NCI-H128 (cell line): ENCODE results near the gene MSS51.

ENCODE experiments used
- DNase-seq: peaks from one replicate; lab custom pipeline; 2025; ENCODE audit not compliant: unreplicated experiment; lab: John Stamatoyannopoulos, UW

The MSS51 gene

DNA sequence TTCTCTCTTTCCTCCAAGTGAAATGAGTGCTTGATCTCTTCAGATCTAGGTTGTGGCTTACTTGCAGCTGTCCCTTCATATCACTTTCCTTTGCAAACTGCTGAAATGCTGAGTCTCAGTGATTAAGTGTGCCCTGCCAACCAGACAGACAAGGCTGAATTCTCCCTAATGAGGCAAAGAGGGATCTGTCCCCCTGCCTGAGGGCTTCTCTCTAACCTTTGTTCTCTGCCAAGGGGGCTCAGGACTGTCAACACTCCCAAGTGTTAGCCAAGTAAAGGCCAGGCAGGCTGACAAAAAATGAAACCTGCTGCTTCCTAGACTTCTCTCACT lies at the start of gene MSS51:
MSS51 (minus strand) TSS at position 24 of the 330 bp plus-strand sequence. CDS start 5,277 bp downstream, outside the sequence.
- DNase-seq, result no peak

DNA sequence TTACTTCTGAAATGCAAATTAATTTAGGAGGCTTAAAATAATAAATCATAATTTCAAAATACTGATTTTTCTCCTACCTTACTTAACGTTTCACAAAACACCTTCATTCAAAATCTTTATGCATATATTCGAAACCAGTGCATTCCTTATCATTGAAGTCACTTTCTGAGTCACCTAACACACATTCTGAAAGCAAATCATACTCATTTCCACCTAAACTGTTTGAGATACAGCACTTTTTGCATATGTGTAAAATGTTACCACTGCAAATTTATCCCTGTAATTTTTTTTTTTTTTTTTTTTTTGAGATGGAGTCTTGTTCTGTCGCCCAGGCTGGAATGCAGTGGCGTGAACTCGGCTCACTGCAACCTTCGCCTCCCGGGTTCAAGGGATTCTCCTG lies 46.8 kb upstream of the MSS51 start:
- DNase-seq, result no peak

DNA sequence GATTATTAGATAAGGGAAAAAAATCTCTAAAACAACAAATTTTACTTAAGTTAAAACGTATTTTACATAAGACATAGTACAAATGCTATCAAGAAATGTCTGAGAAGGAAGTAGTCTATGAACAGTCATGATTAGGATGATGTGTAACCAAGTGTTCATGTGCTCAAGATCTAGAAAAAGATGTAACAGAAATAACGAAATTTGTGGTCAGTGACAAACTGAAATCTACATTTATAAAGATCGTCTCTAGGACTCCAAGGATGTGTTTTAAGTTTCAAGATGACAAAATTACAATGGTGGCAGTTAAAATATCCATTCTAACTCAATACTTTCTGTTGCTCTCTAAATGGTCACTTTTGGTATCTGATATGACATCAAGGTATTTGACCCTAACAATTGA lies 45.3 kb upstream of the MSS51 start:
- no peak for DNase-seq

DNA sequence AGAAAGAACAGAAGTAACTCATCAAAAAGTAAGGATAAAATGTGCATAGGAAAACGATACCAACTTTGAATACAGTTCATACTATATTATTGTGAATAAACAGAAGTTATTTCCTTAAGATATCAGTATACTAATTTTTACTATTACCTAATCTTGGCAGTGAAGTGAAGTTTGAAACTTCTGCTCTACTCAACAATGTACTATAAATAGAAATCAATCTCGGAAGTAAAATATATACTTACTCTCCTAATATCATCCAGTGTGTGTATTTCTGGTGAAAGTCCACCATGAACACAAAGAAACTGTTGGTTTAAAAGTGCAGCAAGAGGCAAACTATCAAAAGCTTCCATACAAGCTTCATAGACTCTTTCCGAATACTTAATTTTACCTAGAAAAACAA lies 37.9 kb upstream of the MSS51 start:
- no peak for DNase-seq

DNA sequence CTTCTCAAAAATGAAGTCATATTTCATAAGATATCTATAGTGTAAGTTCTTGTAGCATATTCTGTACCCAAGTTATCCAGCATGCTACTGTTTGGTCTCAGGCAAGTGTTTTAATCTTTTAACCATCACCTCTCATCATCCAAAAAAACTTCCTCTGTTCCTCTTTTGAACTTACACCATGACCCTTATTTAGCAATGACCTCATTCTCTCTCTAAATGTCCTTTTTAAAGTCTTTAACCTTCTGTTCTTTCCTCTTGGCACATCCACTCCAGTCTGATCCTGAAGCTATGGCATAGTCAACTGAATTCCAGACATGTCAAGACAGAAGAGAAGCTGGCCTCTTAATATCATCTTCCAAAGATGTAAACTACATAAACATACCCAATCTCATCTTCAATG lies 36.2 kb upstream of the MSS51 start:
- DNase-seq, result no peak

DNA sequence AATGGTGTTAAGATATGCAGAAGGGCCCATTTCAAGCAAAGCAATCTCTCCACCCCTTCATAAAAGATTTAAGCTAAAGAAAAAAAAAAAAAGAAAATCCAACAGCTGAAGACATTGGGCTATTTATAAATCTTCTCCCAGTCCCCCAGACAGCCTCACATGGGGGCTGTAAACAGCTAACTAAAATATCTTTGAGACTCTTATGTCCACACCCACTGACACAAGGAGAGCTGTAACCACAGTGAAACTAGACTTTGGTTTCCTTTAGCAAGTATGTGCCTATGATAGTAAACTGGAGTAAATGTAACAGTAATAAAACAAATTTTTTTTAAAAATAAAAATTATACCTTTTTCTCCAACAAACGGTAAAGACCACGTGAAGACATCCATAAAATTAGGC lies 33.8 kb upstream of the MSS51 start:
- no peak for DNase-seq

DNA sequence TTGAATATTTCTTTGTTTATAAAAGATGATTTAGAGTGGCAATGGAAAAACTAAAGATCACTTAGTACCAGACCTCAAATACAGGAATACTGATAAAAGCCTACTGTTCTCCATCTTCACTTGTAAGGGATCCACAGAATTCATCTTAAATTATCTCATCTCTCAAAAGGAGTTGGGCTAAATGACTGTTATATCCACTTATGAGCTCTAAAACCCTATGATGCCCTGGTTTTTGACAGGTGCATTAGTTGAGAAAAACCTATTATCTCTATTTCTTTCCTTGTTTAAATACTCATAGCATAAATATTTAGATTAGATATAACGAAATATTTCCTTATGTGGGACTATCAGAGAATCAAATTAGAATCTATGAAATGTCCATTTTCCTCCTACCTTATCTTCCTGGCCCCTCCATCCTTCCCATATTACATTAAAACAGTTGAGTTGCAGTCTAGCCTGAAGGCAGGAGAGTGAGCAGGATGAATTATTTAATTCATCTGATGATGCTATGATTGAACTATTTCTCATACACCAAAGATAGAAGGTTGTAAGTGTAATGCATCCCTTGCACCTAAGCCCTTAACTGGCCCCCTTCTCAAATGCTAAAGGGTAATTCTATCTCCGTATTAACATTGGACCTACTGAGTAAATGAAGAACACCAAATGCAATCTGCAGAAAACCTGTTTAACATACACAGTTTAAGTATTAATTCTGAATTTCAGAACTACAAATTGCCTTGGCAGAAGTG lies 32.8 kb upstream of the MSS51 start:
- no peak for DNase-seq

DNA sequence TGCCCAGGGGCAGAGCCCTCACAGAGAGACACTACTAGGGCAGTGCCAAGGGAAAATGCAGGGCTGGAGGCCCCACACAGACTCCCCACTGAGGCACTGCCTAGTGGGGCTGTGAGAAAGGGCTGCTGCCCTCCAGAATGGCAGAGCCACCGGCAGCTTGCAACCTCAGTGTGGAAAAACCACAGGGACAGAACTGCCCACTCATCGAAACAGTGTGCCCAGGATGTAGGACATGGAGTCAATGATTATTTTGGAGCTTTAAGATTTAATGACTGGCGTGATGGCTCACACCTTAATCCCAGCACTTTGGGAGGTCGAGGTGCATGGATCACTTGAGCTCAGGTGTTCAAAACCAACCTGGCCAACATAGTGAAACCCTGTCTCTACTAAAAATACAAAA lies 27.5 kb upstream of the MSS51 start:
- DNase-seq, result no peak

DNA sequence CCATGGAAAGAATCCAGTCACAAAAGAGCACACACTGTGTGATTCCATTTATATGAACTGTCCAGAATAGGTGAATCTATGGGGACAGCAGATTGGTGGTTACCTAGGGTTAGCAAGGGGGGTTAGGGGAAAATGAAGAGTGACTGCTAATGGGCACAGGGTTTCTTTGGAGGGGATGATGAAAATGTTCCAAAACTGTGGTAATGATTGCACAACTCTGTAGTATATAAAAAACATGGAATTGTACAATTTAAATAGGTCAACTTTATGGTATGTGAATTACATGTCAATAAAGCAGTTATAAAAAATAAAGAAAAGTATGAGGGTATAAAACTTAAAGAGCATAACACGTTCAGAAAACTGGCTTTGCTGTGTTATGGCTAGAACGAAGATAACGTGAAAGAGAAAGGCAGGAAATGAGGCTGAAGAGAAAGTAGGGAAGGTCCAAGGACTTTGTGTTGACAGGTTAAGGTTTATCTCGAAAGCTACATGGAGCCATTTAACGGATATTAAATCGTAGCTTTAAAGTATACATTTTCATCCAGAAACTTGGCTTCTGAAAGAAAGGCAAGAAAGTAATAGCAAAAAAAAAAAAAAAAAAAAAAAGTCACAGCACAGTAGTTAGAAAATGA lies 26.4 kb upstream of the MSS51 start:
- no peak for DNase-seq

DNA sequence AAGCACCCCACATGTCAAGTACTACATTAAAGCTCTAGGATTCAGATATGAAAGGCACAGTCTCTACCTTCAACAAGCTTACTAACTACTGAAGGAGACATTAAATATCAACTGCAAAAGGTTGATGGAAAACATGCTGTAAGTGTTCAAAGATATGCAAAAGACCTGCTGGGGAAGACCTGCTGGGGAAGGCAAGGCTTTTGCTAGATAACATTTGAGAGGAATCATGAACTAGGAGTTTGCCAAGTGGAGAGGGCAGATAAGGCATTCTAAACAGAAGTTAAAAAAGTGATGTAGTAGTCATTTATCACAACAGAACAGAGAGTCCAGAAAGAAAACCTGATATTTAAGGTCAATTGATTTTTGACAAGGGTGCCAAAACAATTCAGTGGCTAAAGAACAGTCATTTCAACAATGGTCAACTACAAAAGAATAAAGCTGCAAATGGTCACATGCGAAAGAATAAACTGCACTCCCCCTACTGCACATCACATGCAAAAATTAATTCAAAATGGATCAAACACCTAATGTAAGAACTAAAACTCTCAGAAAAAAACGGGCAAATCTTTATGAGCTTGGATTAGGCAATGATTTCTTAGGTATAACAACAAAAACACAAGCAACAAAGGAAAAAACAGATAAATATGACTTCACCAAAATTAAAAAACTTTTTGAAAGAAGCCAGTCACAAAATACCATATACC lies 23.0 kb upstream of the MSS51 start:
- DNase-seq, result no peak

DNA sequence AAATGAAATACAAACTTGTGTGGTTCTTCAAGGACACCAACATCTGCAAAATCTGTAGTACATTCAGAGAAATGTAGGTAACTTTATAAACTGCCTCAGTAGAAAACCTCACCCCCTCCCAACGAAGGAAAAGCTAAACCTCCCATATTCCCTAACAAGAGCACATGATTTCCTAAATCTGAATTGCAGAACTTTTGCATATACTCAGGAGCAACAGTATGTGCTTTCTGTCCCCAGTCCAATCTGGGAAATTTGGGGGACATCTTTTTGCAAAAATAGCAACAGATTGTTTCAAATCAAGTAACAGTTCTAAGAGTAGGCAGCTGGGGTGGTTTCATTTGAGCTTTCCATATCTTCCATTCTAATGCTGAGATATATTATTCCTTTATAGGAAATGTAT lies 15.8 kb upstream of the MSS51 start:
- DNase-seq, result no peak

DNA sequence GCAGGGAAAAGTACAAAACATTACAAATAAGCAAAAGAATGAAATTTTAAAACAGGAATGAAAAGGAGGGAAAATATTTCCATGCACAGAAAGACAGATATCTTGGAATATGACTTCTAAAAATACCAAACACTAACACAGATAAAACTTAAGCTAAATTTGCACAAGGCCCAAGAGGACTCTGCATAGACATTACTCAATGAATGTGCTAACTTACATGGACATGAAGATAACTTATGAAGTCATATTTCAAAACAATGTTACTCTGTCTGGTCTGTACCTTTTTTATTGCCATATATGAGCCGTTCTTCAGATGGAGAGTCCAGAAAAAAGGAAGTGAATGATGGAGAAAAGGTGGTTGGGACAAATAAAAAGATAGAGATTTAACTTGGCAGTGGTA lies 15.0 kb upstream of the MSS51 start:
- no peak for DNase-seq

DNA sequence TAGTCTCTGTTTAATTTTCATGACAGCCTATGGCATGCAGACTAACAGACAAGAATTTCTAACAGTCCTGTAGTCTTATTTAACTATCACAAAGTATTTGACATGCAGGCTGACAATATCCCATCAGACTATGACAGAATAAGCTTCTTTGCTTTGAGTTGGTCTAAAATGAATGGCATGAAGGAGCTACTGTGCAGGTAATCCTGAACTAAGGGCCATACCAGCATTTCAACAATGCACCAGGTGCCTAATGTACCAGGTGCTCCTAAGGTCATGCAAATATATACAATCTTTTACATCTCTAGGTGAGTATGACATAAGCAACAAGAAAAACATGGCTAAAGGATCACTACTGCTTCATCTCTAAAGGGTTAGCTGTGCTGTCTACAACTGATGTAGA lies 13.6 kb upstream of the MSS51 start:
- no peak for DNase-seq

DNA sequence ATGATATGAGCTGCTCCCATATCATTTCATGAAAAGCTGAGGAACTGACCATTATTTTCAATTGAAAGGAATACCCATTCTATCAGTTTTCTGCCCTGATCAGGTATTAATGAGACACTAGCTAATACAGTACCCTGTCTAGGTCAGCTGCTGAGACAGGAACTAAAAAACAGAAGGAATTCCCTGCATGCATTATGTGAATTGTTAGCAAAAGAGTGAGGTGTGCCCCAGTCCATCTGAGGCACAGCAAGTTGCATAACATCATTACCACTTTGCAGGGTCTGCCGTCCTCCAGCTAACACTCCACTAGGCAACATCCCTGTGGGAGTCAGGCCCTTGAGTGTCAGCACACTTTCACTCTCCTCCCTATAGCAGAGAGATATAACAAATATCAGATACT lies 11.1 kb upstream of the MSS51 start:
- DNase-seq, result no peak

DNA sequence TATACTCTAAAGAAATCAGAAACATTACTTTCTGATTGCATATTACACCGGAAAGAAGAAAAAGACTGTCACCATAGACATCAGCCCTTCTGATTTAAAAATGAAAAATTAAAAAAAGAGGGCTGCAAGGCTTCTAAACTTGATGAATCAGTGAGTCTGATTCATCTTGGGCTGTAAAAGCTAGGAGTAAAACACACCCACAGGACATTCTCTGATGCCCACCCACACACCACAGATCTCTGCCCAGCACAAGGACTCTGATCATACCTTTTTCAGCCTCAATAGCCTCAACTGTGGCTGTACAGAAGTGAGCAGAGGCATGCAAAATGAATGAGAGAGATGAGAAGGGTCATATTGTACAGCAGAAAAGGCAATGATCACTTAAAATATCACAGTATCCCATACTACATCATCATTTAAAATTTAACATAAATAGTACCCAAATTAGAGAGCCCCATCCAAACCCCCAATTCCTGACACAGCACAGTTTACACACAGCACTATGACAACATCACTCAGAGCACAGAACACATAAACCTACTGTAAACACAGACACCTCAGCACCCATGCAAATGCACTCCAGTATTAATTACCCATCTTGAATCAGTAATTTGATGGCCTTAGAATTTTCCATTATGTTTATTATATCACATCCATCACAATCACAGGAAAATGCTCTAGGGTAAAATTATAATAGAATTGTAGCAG lies 6.4 kb upstream of the MSS51 start:
- DNase-seq, result no peak

DNA sequence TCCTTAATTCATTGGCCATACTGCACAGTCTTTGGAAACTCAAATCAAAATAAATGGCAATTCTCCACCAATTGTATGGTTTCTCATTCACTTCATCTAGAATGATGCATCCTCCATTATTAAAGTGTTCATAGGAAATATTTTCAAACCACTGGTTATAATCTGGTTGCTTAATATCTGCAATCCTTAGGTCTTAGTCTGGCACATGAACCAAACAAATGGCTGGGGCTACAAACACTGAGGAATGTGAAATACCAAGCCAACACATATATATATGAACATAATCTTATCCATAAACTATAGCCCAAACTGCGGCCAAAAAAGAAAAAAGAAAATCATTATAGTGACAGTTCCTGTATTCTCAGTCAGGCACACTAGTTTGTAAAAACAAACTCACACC lies 5.7 kb upstream of the MSS51 start:
- no peak for DNase-seq

DNA sequence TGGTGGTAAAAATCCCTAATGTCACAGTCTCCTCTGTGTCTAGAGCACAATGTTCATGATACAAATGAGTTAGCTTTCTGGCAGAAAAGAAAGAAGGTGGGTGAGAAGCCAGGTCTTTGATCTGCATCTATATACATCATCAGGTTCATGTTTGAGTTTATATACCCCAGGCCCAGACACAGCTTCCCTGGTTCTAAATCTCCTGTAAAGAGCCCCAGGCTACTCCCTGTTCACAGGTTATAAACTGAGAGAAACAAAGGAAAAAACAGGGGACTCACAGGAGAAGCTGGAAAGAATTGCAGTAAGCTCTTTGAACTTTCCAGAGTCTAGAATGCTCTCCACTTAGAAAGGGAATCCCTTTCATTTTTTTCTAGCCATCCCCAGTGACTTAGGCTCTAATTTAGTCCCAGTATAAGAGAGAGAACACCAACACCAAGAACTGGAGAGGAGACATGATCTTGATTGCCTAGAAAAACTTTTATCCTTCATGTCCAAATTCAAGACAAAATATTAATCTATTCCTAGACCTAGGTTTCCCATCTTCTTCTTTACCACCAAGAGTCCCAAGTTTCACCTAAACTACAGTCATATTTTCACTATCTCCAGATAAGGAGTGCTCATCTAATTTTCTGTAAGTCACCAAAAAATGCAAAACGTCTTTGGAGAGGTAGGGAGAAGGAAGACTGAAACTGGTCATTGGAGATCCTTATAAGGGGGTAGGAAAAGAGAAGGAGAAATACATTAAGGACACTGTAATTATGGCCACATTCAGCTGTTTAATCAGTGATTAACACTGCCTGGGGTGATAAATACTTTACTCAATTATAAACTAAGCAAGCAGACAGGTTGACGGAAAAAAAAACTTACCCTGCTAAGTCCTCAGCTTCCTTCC lies 469 bp downstream of the MSS51 start:
- DNase-seq, result no peak

DNA sequence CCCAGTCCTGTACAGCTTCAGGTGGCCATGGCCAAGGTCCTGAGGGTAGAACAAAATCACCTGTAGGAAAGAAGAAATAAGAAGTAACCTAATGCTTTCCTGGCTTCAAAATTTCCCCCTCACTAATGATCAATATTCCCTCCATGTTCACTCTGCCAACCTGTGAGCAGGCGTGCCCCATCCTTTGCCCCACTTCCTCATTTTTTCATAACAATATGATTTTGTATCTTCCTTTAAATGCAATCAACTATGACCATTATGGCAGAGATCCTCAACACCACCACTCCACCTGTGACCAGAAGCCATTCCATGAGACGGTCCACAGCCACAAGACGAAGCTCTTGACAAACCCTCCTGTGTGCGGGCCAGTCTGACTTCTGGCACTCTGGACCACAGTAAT lies 7.0 kb downstream of the MSS51 start:
- DNase-seq, result no peak

DNA sequence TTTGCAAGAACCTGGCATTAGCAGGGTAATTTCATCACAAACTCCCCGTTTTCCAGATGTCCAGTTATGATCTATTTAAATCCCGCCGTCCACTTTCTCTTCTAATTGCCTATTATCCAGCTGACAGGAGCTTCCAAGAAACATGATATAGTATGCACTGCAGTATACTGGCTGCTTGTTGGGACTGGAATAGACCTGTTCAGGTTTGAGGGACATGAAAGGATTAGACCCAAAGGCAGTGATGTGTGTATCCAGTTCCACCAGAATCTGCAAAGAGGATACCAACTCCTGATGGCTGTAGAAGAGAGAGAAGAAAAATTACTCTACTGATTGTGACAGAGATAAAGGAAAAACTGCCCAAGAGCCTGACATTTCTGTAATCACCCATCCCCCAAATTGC lies 8.9 kb downstream of the MSS51 start:
- DNase-seq, result no peak

DNA sequence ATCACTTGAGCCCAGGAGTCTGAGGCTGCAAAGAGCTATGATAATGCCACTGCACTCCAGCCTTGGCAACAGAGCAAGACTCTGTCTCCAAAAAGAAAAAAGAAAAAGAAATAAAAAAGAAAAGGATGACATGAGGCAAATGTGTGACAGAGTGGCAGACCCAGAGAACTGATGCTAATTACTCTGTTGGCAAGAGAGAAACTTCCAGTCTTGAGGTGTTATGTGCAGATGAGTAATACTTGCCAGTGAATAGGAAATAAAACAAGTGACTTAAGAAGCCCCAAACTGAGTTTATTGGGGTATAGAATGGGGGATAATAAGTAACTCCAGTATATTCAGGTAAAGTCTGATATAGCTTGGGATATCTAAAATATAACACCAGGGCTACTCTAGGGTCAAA lies 10.1 kb downstream of the MSS51 start:
- no peak for DNase-seq

DNA sequence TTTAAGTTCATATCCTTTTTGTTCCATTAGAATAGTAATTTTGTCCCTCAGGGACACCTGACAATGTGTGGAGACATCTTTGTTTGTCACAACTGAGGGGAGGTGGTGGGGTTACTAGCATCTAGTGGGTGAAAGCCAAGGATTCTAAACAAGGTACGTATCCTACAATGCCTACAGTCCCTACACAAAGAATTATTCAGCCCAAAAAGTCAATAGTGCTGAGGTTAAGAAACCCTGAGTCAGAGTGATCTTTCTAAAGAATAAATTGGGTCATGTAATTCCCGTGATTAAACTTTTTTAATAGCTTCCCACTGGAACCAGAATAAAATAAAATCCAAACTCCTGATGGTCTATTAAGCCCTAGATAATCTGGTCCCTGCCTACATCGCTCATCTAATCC lies 16.8 kb downstream of the MSS51 start:
- DNase-seq, result no peak
